Endothelial cell of umbilical vein (primary cell): ENCODE measurements around the gene DENND2A. TPM values are rescaled to one million over a fixed set of nuclear protein-coding genes. Genes with fewer than 3 reads are reported as not detected.

ENCODE experiments used
- BruUV-seq: library from RNA; stranded (reverse); fragments of 400-500 nt; replicated peaks from 2 replicates; lab custom pipeline; 2021; lab: Mats Ljungman, UMichigan
- CTCF ChIA-PET: fragments of 300-600, 350-600 bp; sonication (Branson Sonifier 250); formaldehyde crosslinking; loops from one replicate; lab custom pipeline; 2021; ENCODE audit warnings: antibody characterized with exemption, inconsistent platforms; lab: Charles Lee
- POLR2A ChIA-PET: fragments of 300-600, 350-600 bp; sonication (Branson Sonifier 250); formaldehyde crosslinking; loops from one replicate; lab custom pipeline; 2021; ENCODE audit warnings: antibody characterized with exemption, inconsistent platforms; lab: Charles Lee
- DNase-seq: peaks from one replicate; pipeline ENCODE4 v3.0.0-alpha.2; 2011; ENCODE audit warnings: low read depth, low spot score
- FAIRE-seq: peaks from 2 replicates; lab custom pipeline; 2011; peaks lifted over from hg19 to GRCh38; lab: Jason Lieb, UNC
- H2AFZ ChIP-seq: 2 replicates; pipeline ENCODE4 v1.6.0; 2012; ENCODE audit warnings: low read depth, low read length, control low read depth, inconsistent platforms
- H3K27ac ChIP-seq: 2 replicates; pipeline ENCODE4 v1.5.1; 2011; ENCODE audit warnings: low read depth, mild to moderate bottlenecking, control low read depth, low read length, moderate library complexity; ENCODE audit not compliant: insufficient read depth
- H3K27me3 ChIP-seq, 2 experiments: 2 replicates each; pipeline versions ENCODE4 v1.6.0 to v1.6.1; 2011; ENCODE audit warnings: low read length in 2 of 2, mixed read lengths in 1 of 2; ENCODE audit not compliant: control insufficient read depth in 2 of 2, insufficient read depth in 2 of 2
- H3K36me3 ChIP-seq, 2 experiments: 2 replicates in 1 of 2; 3 replicates in 1 of 2; pipeline ENCODE4 v1.5.1; 2011; ENCODE audit warnings: low read length in 2 of 2, mild to moderate bottlenecking in 1 of 2, moderate library complexity in 1 of 2; ENCODE audit not compliant: control insufficient read depth in 2 of 2, insufficient read depth in 2 of 2; ENCODE audit errors: extremely low read depth in 1 of 2
- H3K4me1 ChIP-seq: 3 replicates; pipeline ENCODE4 v1.5.1; 2011; ENCODE audit warnings: mild to moderate bottlenecking, low read length; ENCODE audit not compliant: control insufficient read depth, insufficient read depth; ENCODE audit errors: extremely low read depth
- H3K4me2 ChIP-seq: 2 replicates; pipeline ENCODE4 v1.6.1; 2011; ENCODE audit warnings: low read length, control low read depth, mixed read lengths; ENCODE audit not compliant: insufficient read depth
- H3K4me3 ChIP-seq, 3 experiments: fragments of 200-600 bp in 1 of 3; sonication (generic), shearing (Covaris generic) in 1 of 3; replicated peaks in 1 of 3; 2 replicates each; pipeline ENCODE4 v1.5.1; 2011 to 2016; ENCODE audit warnings: control low read depth in 3 of 3, low read length in 3 of 3, mild to moderate bottlenecking in 2 of 3, inconsistent platforms in 1 of 3, low read depth in 1 of 3, moderate library complexity in 1 of 3; ENCODE audit not compliant: insufficient read depth in 1 of 3
- H3K79me2 ChIP-seq: 2 replicates; pipeline ENCODE4 v1.6.0; 2012; ENCODE audit warnings: low read length, inconsistent platforms; ENCODE audit not compliant: control insufficient read depth, insufficient read depth
- H3K9ac ChIP-seq: replicated peaks from 2 replicates; pipeline ENCODE3; 2011; ENCODE audit warnings: low read length, control low read depth; ENCODE audit not compliant: insufficient read depth; ENCODE audit errors: extremely low read depth
- H3K9me1 ChIP-seq: replicated peaks from 3 replicates; pipeline ENCODE4 v1.6.0; 2011; ENCODE audit warnings: mild to moderate bottlenecking, low read length; ENCODE audit not compliant: control insufficient read depth, insufficient read depth; ENCODE audit errors: extremely low read depth
- H3K9me3 ChIP-seq: replicated peaks from 2 replicates; pipeline ENCODE4 v1.5.1; 2012; ENCODE audit warnings: low read length, inconsistent platforms; ENCODE audit not compliant: control insufficient read depth, insufficient read depth
- H4K20me1 ChIP-seq: replicated peaks from 2 replicates; pipeline ENCODE3; 2011; ENCODE audit warnings: mild to moderate bottlenecking, low read length; ENCODE audit not compliant: control insufficient read depth, insufficient read depth; ENCODE audit errors: extremely low read depth
- CTCF ChIP-seq, 2 donors: IDR thresholded peaks; 1 replicate in 1 of 2; 2 replicates in 1 of 2; pipeline ENCODE4 v1.5.1; 2011; ENCODE audit warnings: low read length in 2 of 2, mild to moderate bottlenecking in 2 of 2, moderate library complexity in 2 of 2, control low read depth in 1 of 2, inconsistent platforms in 1 of 2, low read depth in 1 of 2; ENCODE audit not compliant: insufficient read depth in 1 of 2; ENCODE audit errors: extremely low read depth in 1 of 2
- EZH2 ChIP-seq: IDR thresholded peaks from 2 replicates; pipeline ENCODE4 v1.6.1; 2012; ENCODE audit warnings: borderline replicate concordance, low read depth, mild to moderate bottlenecking, moderate library complexity, low read length, inconsistent platforms; ENCODE audit not compliant: severe bottlenecking
- FOS ChIP-seq: IDR thresholded peaks from 2 replicates; pipeline ENCODE4 v1.6.1; 2011; ENCODE audit warnings: mild to moderate bottlenecking, low read length, moderate library complexity, borderline replicate concordance; ENCODE audit not compliant: insufficient read depth
- GATA2 ChIP-seq: IDR thresholded peaks from 2 replicates; pipeline ENCODE4 v1.7.0; 2011; ENCODE audit warnings: low read depth, mild to moderate bottlenecking, moderate library complexity, mixed read lengths, low read length; ENCODE audit not compliant: insufficient read length, insufficient read depth
- JUN ChIP-seq: IDR thresholded peaks from 2 replicates; pipeline ENCODE4 v1.6.1; 2011; ENCODE audit warnings: borderline replicate concordance, low read depth; ENCODE audit not compliant: insufficient read length, insufficient read depth
- MAX ChIP-seq: IDR thresholded peaks from 2 replicates; pipeline ENCODE4 v1.6.1; 2011; ENCODE audit not compliant: insufficient read depth, insufficient read length
- MYC ChIP-seq: IDR thresholded peaks from one replicate; pipeline ENCODE4 v1.6.1; 2011; ENCODE audit warnings: mild to moderate bottlenecking, low read depth, low read length
- POLR2A ChIP-seq: IDR thresholded peaks from 2 replicates; pipeline ENCODE4 v1.6.1; 2012; ENCODE audit warnings: low read depth, mild to moderate bottlenecking, control low read depth, low read length
- POLR2AphosphoS5 ChIP-seq: IDR thresholded peaks from 2 replicates; pipeline ENCODE4 v1.6.1; 2012; ENCODE audit warnings: low read depth, mild to moderate bottlenecking, control low read depth, low read length, moderate library complexity; ENCODE audit not compliant: insufficient read depth
- dilution Hi-C: fragments of 300-500 bp; cut with MboI; formaldehyde crosslinking; loops from one replicate; pipeline ENCODE4 v1.15.0; 2019; ENCODE audit warnings: low sequenced_read_pairs; ENCODE audit not compliant: extremely low pct_ligation_motif_present
- intact Hi-C: fragments of 100-400 bp; cut with micrococcal nuclease; formaldehyde crosslinking; loops from one replicate; pipeline ENCODE4 v1.10.0; 2022
- polyA plus RNA-seq, 4 experiments: library from polyadenylated mRNA; depleted of rRNA in 3 of 4; stranded (reverse) in 3 of 4; unstranded in 1 of 4; fragments of >200 nt; gene quantifications; 2 replicates each; pipeline versions ENCODE4 v1.2.1 to v1.2.3, GENCODE V29; 2011 to 2012; ENCODE audit warnings: missing spikeins in 1 of 4
- total RNA-seq: library from RNA; stranded (reverse); gene quantifications from 2 replicates; pipeline ENCODE4 v1.2.3, GENCODE V29; 2021

Gene DENND2A
- total and polyA plus RNA-seq, 2 donors (not counting 3 experiments of a cell fraction or from before 2014, with no cell fraction given), result 0.33 TPM; not detected in 1

- ChIA-PET POLR2A (no interaction called here), CTCF (interaction anchor here (1.0 kb wide), 1 partner anchor 1056 kb away, joined by 3 read pairs; the partner anchor contains the start of gene SSBP1)
- no peak for FAIRE-seq
- no peaks in the 10 kb centered on the region for H3K79me2 ChIP-seq
- BruUV-seq, result no TSS peak
- H3K4me1 ChIP-seq, result no peaks in the 10 kb centered on the region
- no peak overlapping the region for H2AFZ ChIP-seq
- H3K9me3 ChIP-seq, result no peaks in the 10 kb centered on the region
- dilution Hi-C loops (no loop called here), intact Hi-C loops (no loop called here)
- H3K9me1 ChIP-seq, result no peaks in the 10 kb centered on the region
- no peak for TF ChIP-seq POLR2AphosphoS5
- no peak for TF ChIP-seq FOS
- TF ChIP-seq POLR2A, result no peak
- TF ChIP-seq GATA2, result no peak
- TF ChIP-seq MAX, result no peak
- no peak for TF ChIP-seq EZH2
- peaks cover 0 to 8% of the 10 kb centered on the region in 2 experiments for H3K36me3 ChIP-seq
- no peaks in the 10 kb centered on the region for H3K27me3 ChIP-seq
- DNase-seq, result no peak
- H3K27ac ChIP-seq, result no peak overlapping the region
- no peak overlapping the region for H3K9ac ChIP-seq
- no peak overlapping the region for H3K4me3 ChIP-seq
- no peak overlapping the region for H3K4me2 ChIP-seq
- H4K20me1 ChIP-seq, result no peaks in the 10 kb centered on the region
These were observed 41.2 kb upstream of the DENND2A start for GRCh38 chr7:140681766-140682165.

- ChIA-PET POLR2A (no interaction called here), CTCF (interaction anchor here (1.0 kb wide), 1 partner anchor 1057 kb away, joined by 3 read pairs; the partner anchor contains the start of gene SSBP1)
- DNase-seq (no peak), FAIRE-seq (no peak)
- Histone ChIP-seq H3K36me3 (peaks cover 0 to 7% of the 10 kb centered on the region in 2 experiments), H3K27me3 (no peaks in the 10 kb centered on the region), H3K27ac (no peak overlapping the region), H3K4me2 (no peak overlapping the region), H3K79me2 (no peaks in the 10 kb centered on the region), H3K9me1 (no peaks in the 10 kb centered on the region), H3K4me3 (no peak overlapping the region), H3K4me1 (no peaks in the 10 kb centered on the region), H2AFZ (no peak overlapping the region), H3K9ac (no peak overlapping the region), H3K9me3 (no peaks in the 10 kb centered on the region), H4K20me1 (no peaks in the 10 kb centered on the region)
- TF ChIP-seq POLR2AphosphoS5 (no peak), MAX (no peak), MYC (no peak), FOS (no peak), EZH2 (no peak), CTCF (IDR thresholded peaks at IDR 0.05; ENCODE audit: extremely low read depth in 1 of 2, insufficient read depth in 1 of 2, low read depth in 1 of 2, low read length in 2 of 2) (no peak), GATA2 (no peak), POLR2A (no peak), JUN (no peak)
- no TSS peak for BruUV-seq
- dilution Hi-C loops, result no loop called here
- intact Hi-C loops, result no loop called here
These were observed 40.3 kb upstream of the DENND2A start for GRCh38 chr7:140680886-140681285.
